Measurements from ENCODE around the gene EMC6.

- no peak for TF ChIP-seq CTCF (conservative IDR thresholded peaks at IDR 0.05)
- TF ChIP-seq ZFX (IDR thresholded peaks at IDR 0.05) = no peak
Measured at GRCh38 chr17:3672571-3672970, 4.0 kb downstream of the EMC6 start.
